HG03457 (cell line): ENCODE data around the gene NR2E1.

ENCODE experiments used
- ATAC-seq: cut with Tn5 transposase; IDR thresholded peaks from one replicate; pipeline ENCODE4 v1.9.1; 2021; ENCODE audit warnings: moderate number of reproducible peaks; ENCODE audit not compliant: unreplicated experiment

The NR2E1 gene

DNA sequence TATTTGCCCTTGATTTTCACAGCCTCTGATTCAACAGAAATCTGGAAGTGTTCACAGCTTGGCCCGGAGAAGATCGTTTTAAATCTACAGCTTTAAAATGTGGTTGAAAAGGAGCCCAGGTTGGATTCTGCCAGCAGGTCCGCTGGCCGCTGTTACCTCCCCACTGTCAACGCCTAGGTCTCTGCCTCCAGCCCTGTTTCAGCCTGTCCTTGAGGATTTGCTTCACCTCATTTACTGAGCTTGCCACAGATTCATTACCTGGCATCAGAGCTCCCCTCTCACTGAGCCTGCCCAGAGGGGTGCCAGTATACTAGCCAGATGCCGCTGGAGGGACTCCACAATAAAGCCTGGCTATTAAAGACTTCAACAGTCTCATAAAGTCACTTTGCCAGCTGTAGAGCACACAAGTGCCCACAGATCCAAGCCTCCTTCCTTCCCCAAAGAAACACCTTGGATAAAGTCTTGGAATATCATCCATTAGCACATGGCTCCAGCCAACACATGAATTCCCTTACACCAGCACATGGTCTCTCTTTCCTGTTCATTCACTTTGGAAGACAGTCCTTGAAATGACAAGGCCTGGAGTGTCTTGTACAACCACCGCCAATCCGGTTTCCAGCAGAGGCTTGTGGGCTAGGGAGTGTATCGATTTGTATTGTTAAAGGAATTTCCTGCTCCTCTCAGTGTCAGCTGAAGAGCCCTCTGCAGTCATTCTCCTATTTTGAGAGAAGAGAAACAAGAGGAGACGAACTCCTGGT, 9.5 kb upstream of the NR2E1 start:
- no peak for ATAC-seq

DNA sequence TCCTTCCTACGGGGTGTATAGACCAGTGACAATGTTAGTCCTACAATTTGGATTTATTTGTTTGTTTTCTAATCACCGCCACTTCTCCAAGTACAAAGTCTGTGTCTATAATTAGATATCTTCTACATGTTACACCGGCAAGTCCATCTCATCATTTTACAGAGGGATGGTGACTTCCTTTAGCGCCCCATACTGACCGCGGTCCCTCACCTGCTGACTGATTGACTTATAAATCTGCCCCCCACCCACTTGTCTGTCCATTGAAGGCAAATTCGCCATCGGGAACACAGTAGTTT, 8.9 kb upstream of the NR2E1 start:
- ATAC-seq, result no peak

DNA sequence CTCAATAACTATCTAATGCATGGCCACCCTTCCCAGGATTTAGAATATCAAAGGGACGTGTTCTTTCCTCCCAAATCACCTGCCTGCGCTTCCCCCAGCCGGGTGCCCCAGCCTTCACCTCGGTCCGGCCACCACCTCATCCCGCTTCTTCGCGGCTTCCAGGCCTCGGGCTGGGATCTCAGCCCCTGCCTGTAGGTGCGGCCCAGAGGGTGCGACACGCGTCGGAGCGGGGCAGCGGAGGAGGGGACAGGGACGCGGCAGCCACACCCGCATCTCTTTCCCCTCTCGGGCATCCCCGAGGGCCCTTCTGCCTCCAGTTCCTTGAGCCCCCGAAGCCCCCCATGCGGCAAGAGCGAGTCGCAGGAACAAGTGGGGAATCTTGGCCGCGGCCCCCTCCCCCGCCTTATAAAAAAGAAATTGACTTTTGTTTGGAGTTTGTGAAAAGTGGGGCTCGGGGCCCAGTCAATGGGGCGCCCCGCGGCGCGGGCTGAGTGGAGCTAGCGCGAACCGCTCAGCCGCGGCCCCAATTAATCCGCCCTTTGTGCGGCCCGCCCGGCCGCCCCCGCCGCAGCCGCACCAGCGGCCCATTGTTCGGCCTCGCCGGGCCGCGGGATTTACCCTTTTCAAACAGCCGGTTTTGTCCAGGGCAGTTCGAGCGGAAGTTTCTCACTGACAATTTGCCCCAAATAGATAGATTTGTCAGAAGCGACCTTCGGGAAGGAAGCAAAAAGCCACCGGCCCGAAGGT, 8.4 kb upstream of the NR2E1 start:
- ATAC-seq, result no peak

DNA sequence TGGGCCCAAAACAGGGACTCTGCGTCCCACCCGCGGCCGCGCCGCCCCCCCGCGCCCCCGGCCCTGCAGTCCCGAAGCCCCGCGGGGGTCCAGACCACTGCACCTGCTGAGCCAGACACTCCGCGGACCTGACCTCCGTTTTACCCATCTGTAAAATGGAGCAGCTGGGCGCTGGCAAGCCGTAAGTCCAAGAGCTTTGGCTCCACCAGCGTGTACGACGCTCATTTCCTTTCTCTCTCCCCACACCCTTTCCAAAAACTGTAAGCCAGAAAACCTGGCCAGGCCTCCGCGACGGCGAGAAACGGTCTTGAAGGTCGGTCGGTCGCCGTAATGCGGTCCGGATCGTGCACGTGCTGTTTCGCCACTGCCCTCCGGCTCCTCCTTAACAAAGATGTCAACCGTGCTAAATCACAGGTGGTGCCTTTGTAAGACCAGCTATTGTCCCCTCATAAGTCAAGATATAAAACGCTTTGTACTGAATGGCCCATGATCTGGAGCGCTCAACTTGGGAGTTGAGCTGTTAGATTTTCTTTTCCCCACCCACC, 7.8 kb upstream of the NR2E1 start:
- no peak for ATAC-seq

DNA sequence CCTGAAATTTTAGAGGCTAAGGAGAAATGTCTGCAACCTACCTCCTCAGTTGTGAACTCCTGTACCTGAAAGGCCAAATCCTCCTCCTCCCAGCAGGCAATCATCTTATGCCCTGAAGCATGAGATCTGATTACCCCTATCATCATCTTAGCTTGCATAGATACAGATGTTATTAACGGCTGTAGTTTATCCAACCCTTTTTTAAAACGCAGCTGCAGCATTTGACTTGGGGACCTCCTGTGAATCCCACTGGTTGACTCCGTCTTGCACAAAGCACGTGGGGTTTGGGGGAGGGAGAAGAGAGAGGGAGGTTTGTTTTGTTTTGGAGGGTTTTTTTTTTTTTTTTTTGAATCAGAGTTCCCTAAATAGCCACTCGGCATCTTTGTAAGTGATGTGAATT, 5.8 kb upstream of the NR2E1 start:
- no peak for ATAC-seq

DNA sequence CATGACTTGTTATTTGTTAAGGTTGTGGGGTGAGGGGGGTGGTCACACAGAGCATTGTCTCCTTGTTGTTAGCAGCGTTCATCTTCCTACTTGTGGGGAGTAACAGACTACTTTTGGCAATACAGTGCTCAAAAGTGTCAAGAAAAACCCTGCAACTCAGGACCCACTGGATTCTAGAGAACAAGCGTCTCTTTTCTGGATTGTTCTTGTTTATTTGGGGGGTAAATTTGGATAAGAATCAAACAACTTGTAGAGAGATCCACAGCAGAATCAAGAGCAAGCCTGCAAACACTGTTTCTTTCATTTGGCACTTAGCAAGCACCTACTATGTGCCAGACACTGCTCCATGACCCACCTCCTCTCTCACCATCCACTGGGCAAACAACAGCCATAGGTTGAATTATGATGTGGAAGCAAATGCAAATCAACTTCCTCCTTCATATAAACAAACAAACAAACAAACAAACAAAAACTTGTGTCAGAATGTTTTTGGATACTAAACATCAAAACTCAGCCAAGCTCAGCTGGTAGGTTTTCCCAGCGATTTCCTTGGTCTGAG, 4.0 kb upstream of the NR2E1 start:
- ATAC-seq, result no peak

DNA sequence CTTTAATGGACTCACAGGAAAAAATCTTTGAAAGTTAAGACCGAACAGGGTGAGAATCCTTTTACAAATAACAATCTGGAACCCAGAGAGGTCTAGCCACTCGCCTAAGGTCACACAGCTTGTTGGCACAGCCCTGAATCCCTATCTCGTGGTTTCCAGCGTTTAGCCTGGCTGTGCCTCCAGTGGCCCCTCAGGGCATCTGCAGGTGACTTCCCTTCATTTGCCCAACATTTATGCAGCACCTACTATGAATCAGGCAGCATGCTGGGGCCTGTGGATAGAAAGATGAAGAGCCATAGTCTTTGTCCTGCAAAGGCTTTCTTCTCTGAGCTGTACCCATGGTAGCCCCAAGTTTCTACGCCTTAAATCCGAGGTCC, 2.6 kb upstream of the NR2E1 start:
- ATAC-seq, result no peak

DNA sequence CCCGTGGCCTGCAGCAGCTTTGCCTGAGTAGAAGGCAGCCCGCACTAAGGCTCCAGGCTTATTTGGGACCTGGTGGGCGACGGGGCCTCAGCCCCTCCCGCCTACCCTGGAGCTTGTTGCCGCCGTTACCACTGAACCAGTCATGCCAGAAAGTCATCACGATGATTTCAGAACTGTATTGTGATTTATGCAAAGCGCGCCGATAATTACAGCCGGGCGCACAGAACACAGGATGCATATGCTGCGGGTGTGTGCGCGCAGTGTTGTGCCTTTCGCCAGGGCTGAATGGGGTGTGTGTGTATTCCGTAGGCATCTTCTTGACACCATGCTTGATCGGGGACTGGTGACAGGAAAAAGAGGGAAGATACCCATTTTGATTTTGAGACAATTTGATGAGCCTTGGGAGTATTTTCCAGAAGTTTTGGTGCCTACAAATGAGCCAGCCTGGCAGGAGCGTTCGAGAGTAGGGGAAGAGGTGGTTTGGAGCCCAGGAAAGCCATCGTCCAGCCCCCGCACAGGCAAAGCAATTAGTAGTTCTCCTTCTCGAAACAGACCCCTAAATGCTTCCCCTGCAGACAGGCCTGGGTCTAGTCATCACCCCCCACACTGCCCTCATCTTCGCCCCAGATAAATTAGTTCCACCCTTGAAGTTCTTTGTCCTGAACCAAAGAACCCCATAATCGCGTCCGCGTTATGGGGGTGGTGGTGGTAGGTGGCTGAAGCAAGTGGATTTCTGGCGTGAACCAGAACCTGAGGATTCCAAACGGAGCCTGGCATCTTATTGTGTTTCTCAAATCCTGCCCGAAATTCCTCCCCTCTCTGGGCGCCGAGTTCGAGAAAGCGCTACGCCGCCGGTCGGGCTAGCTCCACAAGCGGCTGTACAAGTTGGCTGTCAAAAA, 1.9 kb upstream of the NR2E1 start:
- ATAC-seq, result no peak

DNA sequence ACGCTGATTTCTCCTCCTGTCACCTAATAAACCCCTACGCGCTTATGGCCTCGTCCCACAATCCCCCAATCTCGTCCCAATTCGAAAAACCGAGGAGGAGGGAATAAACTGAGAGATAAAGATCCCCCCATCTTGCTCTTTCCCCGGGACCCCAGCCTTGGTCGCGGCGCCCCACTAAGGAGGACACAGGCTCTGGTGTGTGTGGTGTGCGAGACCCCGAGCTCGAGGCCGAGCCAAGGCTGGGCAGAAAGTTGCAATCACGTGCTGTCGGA, 1.3 kb upstream of the NR2E1 start:
- no peak for ATAC-seq

DNA sequence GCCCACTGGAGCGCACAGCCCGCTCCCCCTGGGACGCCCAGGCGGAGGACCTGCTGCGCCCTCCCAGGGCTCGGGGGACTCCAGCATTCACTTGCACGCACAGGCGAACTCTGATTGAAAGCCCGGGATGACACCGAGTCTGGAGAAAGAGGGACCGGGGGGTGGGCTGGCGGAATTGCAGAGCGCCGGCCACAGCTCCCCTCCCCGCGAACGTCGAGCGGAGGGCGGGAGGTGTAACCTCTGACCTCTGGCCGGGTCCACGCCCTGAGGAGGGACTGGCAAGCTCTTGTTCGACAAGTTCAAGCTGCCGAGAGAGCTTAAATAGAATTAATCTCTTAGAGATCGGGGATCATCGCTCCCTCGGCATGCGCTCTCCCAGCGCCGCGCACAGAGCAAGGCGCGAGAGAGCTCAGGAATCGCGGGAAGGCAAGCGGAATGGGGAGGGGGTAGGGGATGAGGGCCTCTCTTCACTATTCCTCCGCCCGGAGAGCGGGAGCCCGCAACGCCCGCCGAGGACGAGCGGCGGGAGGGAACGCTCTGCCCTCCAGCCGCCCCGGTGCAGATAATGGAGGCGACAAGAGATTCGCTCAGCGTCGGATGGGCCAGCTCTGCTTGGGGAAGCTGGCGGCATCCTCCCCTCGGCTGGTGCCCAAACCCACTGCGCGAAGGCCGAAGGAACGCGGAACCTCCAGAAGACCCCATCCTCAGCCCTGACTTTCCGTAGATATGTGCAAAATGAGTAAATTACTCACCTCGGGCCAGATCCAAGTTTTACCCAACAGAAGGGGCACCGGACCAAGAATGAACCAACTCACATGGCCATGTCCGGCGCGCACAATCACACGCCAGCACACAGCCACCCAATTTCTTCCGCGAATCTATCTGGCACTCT, 761 bp upstream of the NR2E1 start:
- no peak for ATAC-seq

DNA sequence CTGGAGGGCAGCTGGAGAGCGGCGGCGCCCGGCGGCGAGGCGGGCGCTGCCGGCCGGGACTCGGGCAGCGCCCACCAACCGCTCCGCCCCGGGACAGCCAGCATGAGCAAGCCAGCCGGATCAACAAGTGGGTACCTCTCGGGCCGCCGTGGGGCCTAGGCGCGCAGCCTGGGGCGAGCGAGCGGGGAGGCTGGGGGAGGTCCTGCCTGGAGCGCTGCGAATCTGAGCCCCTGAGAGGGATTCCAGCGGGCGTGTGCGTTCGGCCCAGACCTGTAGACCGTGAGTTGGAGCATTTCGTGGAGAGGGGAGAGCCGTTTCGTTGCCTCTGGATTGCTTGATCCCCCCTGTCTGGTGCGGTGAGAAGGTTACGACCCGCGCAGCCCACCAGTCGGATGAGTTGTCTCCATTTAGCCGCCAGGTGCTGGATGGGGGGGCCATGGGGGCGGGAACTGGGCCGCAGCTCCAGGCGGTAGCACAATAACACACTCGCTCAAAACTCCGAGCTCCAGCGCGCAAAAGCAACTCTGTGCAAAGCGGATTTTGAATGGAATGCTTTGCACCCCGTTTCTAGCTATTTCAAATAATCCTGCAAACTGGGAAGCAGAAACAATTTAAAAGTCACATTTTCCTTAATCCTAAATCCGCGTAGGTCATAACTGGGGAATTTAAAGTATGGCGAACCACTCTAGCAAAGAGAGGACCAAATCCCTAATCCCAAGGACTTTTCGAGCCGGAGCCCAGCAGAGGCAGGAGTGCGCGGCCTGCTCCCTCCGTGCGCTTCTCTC, 1.0 kb downstream of the NR2E1 start:
- no peak for ATAC-seq

DNA sequence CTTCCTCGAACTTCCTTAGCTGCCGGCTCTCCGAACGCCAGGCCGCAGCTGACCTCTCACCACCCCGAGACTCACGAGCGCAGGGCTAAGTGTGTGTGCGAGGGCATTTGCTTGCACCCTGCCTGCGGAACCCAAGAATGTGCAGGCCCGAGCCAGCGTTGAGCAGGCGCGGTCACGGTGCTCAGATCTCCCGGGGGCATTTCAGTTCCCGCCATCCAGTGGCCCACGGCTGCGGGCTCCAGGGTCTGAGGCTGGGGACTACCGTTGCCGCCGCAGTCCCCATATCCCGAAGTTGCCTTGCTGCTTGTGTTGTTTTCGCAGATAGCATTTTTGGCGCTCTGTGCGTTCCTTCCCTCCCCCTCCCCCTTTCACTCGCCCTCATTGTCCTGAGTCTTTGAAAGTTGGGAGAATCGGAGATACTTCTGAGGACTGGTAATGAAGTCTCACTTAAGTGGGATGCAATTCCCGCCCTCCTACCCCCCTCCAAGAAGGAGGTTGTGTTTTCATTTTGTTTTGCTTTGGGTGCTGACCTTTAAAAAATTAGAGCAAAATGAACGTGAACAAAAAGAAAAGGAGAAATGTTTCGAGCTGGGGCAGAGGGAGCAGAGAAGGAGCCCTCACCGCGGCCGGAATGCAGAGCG, 1.7 kb downstream of the NR2E1 start:
- no peak for ATAC-seq

DNA sequence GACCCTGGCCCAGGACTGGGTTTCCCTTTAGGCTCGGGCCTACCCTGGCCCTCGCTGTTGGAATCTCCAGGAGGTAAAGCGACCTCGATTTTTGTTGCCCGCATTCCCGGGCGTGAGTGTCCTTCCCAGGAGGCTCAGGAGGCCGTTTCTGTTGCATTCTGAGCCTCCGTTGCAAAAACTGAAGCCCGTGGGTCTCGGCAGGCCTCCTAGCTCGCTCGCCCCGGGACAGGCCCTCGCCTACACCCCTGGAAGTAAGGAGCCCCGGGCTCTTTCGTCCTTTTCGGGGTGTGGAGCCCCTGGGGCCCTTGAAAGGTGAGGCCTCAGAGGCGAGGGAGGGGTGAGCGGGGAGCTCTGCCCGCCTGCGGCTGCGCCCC, 2.3 kb downstream of the NR2E1 start:
- no peak for ATAC-seq

DNA sequence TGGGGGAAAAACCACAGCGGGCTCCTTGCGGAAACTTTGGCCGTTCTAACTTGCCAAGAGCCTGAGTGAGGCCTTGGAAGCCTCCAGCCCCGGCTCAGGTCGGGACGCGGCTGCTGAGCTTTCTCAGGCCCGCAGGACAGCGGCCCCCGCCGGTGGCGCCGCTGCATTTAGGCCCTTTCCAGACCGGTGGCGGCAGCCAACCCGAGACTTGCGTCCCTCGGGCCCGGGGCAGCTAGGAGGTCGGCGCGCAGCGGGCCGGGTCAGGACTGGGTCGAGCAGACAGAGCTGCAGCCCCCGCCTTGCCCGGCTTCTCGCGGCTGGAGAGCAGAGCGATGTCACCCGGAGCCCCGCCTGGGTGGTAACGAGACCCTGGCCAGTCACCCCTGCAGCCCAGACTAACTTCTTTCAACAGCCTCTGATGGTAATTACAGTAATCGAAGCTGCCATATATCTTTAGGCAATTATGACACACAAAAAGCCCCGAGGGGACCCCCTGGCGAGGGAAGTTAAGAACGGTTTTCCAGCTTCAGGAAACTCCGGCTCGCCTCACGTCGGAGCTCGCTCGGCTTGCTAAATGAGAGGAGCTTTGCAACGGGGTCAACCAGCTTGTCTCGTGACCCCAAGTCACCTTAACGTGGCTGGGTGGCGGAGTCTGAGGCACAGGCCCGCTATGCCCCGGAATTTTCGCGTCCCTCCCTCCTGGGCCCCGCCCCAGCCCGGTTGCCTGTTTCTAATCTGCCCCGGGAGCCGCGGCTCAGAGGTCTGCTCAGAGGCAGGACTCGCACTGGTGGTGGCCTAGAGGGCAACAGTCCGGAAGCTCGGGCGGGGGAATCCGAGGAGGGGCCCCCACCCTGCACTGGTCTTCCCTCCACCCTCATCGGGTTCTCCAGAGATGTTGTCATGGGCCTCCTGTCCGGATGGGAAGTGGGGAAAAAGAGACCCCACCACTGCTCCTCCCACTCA, 3.0 kb downstream of the NR2E1 start:
- no peak for ATAC-seq

DNA sequence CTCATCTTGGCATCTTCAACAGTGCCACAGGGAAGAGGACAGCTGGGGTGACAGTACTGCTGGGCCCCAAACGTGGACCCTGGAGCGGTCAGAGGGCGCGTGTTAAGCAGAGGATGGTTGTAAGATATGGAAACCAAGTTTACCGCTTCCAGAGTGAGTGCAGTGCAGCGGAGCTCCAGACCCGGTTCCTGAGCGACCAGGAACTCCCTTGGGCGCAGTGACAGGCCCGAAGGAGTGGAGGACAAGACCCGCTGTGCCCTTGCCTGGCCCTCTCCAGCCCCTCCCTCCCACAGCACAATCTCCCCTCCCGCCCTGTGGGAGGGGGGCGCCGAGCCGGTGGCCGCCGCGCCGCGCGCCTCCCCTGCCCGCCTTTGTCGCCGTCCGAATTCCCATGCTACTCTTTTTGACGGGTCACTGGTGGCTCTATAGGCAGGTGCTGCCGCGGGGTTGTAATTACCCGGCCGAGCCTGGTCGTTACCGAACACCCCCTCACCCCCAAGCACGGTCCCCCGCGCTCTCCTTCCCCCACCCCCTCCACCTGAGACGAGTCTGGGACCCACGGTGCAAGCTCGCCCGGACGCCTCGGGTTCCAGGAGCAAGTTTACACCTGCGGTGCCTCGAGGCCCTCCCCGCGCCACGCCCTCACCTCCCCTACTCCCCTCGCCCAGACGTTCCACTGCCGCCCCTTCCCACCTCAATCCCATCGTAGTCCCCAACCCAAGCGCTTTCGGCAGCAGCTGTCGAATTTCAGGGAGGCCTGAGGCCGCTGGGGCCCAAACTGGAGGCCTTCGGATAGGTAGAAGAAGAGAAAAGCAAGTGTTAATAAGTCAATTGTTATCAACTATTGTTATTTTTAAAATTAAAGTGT, 3.9 kb downstream of the NR2E1 start:
- no peak for ATAC-seq

DNA sequence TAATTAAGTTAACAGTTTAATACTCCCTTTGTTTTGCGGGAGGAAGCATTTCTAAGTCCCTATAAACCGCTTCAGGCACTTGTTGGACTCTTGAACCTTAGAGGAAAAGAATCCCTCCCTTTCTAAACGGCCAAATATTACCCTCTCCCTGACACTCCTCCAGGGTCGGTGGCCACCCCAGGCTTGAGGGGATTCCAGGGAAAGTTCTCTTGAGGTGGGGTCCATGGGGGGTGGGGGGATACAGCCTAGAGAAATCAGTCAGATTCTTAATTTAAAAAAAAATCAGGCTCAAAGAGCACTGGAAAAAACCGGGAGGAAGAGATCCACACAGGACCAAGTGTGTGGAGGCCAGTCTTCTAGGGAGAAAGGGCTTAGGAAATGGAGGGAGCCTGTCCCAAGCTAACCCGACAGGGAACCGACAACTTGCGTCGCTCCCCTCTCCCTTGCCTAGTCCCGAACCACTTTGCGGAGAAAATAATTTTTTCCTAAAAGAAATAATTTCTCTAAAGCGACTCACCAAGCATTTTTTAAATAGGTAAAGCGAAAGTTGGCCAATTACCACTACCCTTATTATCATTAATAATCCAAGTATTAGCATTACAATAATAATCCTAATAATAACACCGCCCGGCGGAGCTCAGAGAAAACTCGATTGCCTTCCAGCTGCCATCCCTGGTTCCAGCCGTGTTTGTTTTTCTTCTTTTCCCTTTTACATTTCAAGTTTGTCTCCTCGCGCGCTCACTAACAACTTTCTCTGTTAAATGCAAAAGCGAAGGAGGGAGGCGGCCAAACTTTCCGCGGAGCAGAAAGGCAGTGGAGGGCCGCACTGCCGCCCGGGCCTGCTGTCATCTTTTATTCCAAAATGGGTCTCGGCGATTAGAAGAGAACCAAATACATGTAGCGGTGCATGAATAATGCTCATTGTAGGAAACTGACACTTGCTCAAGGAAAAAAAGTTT, 4.8 kb downstream of the NR2E1 start:
- no peak for ATAC-seq
